GM12864 (cell line): ENCODE results near the gene SLIT1.

Source experiments
- DNase-seq: peaks from one replicate; pipeline ENCODE4 v3.0.0-alpha.2; 2011; ENCODE audit warnings: low read depth
- H3K4me3 ChIP-seq: 2 replicates; pipeline ENCODE4 v1.5.1; 2011; ENCODE audit warnings: mild to moderate bottlenecking, low read depth, low read length, control low read depth
- CTCF ChIP-seq: IDR thresholded peaks from 2 replicates; pipeline ENCODE4 v1.5.1; 2011; ENCODE audit warnings: low read depth, mild to moderate bottlenecking, moderate library complexity, low read length, control low read depth, inconsistent platforms; ENCODE audit errors: missing control alignments

Gene SLIT1

DNA sequence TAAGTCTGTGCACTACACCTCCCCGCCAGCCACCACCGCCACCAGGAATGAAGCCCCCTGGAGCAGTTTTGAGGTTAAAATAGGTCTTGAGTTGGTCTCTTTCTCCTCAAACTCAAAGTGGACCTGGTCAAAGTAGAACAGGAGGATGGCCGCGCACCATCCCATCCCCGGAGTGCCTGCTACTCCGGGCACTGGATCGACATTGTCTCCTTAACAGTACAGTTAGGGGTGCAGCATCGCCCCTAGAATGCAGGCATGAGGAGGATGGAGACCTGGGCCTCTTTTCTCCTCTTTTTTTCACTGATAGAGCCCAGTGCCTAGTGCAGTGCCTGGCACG is 145.5 kb downstream of the SLIT1 start:
- no peak for TF ChIP-seq CTCF

GRCh38 chr10:97039538-97040247 is 146.1 kb downstream of the SLIT1 start:
- no peak for TF ChIP-seq CTCF
- H3K4me3 ChIP-seq: no peak overlapping the region
- no peak for DNase-seq

More for the DNA sequence above, 145.5 kb downstream of the SLIT1 start:
- no peak for DNase-seq
- no peak overlapping the region for H3K4me3 ChIP-seq

GRCh38 chr10:97038688-97039087 is 147.1 kb downstream of the SLIT1 start:
- H3K4me3 ChIP-seq: no peak overlapping the region
- DNase-seq: no peak
- no peak for TF ChIP-seq CTCF

DNA sequence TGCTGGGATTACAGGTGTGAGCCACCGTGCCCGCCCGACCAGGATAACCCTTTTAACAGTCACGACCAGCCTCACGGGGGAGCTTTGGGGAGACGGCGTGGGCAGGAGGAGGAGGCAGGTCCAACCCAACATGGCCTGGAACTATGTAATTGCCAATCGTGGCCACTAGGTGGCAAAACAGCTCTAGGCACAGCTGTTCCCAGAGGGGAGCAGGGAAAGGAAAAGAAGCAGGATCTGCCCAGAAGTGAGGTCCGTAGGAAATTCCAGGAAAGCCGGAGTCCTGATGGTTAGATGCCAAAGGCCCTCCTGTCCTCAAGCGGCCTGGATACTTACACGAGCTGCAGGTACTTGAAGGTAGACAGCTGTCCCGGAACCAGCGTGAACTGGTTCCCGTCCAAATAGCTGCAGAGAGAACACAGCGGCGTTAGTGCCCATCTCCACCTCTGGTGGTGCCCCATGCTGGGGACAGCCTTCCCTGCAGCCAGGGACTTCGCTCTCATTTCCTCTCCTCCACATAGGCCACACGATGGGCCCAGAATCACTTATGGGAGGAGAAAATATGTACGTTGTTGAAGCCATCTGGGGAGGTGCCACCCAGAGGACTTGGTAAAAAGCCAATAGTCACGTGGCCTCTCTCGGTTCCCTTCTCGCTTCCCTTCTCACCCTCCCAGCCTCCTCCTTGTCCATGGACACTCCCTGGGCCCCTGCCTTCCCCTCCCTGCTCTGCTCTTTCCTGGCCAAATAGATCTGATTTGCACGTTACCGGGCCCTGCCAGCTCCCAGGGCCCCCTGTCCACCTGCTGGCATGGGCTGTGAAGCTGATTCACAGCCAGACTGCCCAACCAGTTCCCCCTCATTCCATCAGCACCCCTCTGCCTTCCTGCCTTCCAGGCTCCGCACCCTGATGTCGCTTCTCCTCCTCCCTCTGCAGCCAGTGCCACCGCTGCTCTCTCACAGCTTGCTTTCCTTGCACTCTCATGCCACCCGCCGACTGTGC is 148.1 kb downstream of the SLIT1 start:
- no peak overlapping the region for H3K4me3 ChIP-seq
- DNase-seq: peak; percentile 27
- peak; percentile 91 for TF ChIP-seq CTCF

- H3K4me3 ChIP-seq: no peak overlapping the region
- no peak for DNase-seq
Observed at GRCh38 chr10:97034958-97035769, 150.6 kb downstream of the SLIT1 start.

More at GRCh38 chr10:97034958-97035769, 150.6 kb downstream of the SLIT1 start:
- TF ChIP-seq CTCF: no peak
